ENCODE results near the gene RASAL2.

The RASAL2 gene

DNA sequence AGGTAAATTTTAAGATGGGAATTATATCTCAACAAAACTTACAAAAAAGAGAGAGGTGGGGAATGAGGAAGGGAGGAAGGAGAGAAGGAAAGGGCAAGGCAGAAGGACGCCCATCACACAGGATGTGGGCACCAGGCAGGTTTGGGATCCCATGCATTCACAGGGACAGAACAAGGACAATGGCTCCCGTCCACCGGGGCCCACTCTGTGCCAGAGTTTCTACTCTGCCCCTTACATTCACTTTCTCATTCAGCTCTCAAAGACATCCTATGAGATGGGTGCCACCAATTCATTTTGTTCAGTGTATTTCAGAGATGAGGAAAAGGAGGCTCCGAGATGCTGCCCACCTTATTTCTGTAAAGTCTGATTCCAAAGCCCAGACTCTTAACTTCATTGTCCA is 395.5 kb downstream of the RASAL2 start:
- Mint-ChIP-seq H3K27ac (no peak overlapping the region), H3K36me3 (ENCODE audit: low read depth) (no peaks in the 10 kb centered on the region), H3K27me3 (ENCODE audit: low read depth) (peaks cover 4% of the 10 kb centered on the region), H3K9me3 (no peaks in the 10 kb centered on the region), H3K4me3 (no peak overlapping the region), H3K4me1 (peaks cover 5% of the 10 kb centered on the region)
- TF ChIP-seq, protein P1, sequence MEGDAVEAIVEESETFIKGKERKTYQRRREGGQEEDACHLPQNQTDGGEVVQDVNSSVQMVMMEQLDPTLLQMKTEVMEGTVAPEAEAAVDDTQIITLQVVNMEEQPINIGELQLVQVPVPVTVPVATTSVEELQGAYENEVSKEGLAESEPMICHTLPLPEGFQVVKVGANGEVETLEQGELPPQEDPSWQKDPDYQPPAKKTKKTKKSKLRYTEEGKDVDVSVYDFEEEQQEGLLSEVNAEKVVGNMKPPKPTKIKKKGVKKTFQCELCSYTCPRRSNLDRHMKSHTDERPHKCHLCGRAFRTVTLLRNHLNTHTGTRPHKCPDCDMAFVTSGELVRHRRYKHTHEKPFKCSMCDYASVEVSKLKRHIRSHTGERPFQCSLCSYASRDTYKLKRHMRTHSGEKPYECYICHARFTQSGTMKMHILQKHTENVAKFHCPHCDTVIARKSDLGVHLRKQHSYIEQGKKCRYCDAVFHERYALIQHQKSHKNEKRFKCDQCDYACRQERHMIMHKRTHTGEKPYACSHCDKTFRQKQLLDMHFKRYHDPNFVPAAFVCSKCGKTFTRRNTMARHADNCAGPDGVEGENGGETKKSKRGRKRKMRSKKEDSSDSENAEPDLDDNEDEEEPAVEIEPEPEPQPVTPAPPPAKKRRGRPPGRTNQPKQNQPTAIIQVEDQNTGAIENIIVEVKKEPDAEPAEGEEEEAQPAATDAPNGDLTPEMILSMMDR (IDR thresholded peaks at IDR 0.05; ENCODE audit: unreplicated experiment in 3 of 3) = no peak

DNA sequence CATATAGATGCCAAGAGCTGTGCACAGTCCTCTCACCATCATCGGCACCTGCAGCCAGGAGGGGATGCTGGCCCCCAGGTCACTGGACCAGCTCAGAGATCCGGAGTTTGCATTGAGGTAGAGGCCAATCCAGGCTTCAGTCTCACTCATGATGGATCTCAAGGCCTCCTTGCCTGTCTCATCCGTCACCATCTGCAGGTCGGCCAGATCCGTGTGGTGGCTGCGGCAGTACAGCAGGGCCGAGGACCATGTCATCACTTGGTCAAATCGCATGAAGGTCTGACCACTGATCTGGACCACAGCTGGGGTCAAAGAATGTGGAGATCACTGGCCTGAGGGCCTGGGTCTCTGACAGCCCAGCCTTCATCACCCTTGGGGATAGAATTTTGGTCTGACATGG is 396.2 kb downstream of the RASAL2 start:
- Mint-ChIP-seq H3K27ac (no peak overlapping the region), H3K9me3 (no peaks in the 10 kb centered on the region), H3K4me1 (peaks cover 5% of the 10 kb centered on the region), H3K4me3 (no peak overlapping the region), H3K27me3 (ENCODE audit: low read depth) (peaks cover 4% of the 10 kb centered on the region), H3K36me3 (ENCODE audit: low read depth) (no peaks in the 10 kb centered on the region)
- TF ChIP-seq, protein P1 (IDR thresholded peaks at IDR 0.05; ENCODE audit: unreplicated experiment in 3 of 3) = no peak

DNA sequence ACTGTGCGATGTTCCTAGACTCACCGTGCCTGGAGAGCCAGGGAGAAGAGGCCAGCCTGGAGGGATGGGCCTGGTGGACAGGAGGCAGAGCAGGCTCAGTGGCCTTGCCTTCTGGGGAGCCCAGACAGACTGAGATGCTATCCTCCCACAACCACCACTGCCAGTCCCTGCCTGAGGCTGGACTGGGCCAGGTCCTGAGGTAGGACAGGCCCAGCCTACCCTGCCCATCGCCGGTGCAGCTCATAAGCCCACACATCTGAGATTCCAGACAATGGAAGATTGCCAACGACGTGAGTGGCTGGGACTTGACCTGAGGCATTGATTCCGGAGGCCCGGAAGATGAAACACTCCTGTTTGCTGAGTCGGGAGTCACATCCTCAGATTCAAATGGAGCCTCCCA is 397.1 kb downstream of the RASAL2 start:
- Mint-ChIP-seq H3K36me3 (ENCODE audit: low read depth) (no peaks in the 10 kb centered on the region), H3K9me3 (no peaks in the 10 kb centered on the region), H3K27ac (no peak overlapping the region), H3K27me3 (ENCODE audit: low read depth) (peaks cover 4% of the 10 kb centered on the region), H3K4me3 (no peak overlapping the region), H3K4me1 (no peaks in the 10 kb centered on the region)
- TF ChIP-seq, protein P1 (IDR thresholded peaks at IDR 0.05; ENCODE audit: unreplicated experiment in 3 of 3) = no peak

DNA sequence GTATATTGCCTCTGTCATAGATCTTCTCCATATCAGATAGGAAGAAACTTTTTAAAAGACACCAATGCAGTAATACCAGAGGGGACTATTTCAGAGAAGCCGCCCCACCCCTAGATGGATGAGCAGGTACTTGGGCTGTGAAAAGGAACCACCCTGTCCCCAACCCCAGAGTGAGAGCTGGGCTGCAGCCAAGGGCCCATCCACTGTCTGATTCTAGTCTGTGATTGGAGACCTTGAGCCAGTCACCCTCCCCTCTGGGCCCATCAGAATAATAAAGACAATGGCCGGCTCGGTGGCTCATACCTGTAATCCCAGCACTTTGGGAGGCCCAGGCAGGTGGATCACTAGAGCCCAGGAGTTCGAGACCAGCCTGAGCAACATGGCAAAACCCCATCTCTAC is 397.8 kb downstream of the RASAL2 start:
- peaks cover 4% of the 10 kb centered on the region for H3K27me3 Mint-ChIP-seq (ENCODE audit: low read depth)
- TF ChIP-seq, protein P1 (IDR thresholded peaks at IDR 0.05; ENCODE audit: unreplicated experiment in 3 of 3) = no peak
- H3K9me3 Mint-ChIP-seq = no peaks in the 10 kb centered on the region
- no peak overlapping the region for H3K4me3 Mint-ChIP-seq
- no peaks in the 10 kb centered on the region for H3K4me1 Mint-ChIP-seq
- H3K36me3 Mint-ChIP-seq (ENCODE audit: low read depth) = no peaks in the 10 kb centered on the region
- no peak overlapping the region for H3K27ac Mint-ChIP-seq

DNA sequence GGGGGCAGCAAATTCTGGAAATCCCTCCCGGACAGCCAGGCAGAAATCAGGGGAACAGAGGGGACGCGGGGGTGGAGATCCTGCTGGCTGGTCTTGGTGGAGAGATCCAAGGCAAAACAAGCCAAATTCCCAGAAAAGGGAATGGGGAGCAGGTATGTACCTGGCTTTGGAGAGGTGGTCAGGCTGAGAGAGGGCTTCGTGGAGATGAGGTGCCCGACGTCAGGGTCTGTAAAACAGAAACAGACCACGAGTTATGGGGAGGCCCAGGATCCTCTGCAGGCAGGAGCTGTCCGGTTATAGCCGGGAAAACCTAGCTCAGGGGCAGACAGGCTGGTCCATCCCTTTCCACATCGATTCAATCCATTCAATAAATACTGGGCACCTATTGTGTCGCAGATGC is 398.4 kb downstream of the RASAL2 start:
- H3K9me3 Mint-ChIP-seq = no peaks in the 10 kb centered on the region
- no peak overlapping the region for H3K4me3 Mint-ChIP-seq
- no peaks in the 10 kb centered on the region for H3K36me3 Mint-ChIP-seq (ENCODE audit: low read depth)
- peaks cover 4% of the 10 kb centered on the region for H3K27me3 Mint-ChIP-seq (ENCODE audit: low read depth)
- no peaks in the 10 kb centered on the region for H3K4me1 Mint-ChIP-seq
- TF ChIP-seq, protein P1 (IDR thresholded peaks at IDR 0.05; ENCODE audit: unreplicated experiment in 3 of 3) = no peak
- no peak overlapping the region for H3K27ac Mint-ChIP-seq

DNA sequence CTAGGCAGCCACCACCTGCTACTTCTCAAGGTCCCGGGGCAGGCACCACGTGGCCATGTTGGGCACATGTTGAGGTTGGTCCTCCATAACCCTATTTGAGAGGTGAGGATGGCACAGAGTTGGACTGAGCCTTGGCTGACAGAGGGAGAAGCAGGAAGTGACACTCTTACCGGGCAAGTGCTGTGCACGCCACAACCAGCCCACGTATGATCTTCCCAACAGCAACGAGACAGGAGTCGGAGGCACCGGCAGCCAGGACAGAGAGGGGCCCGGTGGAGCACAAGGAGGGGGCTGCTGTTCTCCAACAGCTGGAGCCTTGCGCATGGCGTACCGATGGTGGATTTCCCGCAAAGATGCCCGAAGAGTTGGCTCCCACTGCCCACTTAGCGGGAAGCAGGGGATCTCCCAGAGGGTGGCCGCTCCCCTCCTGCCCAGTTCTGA is 399.4 kb downstream of the RASAL2 start:
- H3K4me3 Mint-ChIP-seq = no peak overlapping the region
- H3K9me3 Mint-ChIP-seq = no peaks in the 10 kb centered on the region
- H3K27ac Mint-ChIP-seq = no peak overlapping the region
- TF ChIP-seq, protein P1 (IDR thresholded peaks at IDR 0.05; ENCODE audit: unreplicated experiment in 3 of 3) = no peak
- no peaks in the 10 kb centered on the region for H3K36me3 Mint-ChIP-seq (ENCODE audit: low read depth)
- H3K4me1 Mint-ChIP-seq = no peaks in the 10 kb centered on the region
- H3K27me3 Mint-ChIP-seq (ENCODE audit: low read depth) = peaks cover 4% of the 10 kb centered on the region

Data from nephron (organoid).